Dermis microvascular lymphatic vessel endothelial cell (primary cell): Measurements from ENCODE around the gene ARID3A. TPM values are rescaled to one million over a fixed set of nuclear protein-coding genes. Genes with fewer than 3 reads are reported as not detected.
A peak's percentile ranks its signal among the peaks of the same experiment; 100 is the strongest.

Source experiments
- DNase-seq, 2 donors: peaks; one replicate each; pipeline versions ENCODE4 v3.0.0 to v3.0.0-alpha.2; 2010; ENCODE audit warnings: low read depth in 2 of 2
- total RNA-seq: library from RNA; depleted of rRNA; stranded (reverse); fragments of >200 nt; gene quantifications from 2 replicates; pipeline ENCODE4 v1.2.1, GENCODE V29; 2014

ARID3A gene
- total RNA-seq, 1 donor from 2014 or later: 4.2 TPM

DNA sequence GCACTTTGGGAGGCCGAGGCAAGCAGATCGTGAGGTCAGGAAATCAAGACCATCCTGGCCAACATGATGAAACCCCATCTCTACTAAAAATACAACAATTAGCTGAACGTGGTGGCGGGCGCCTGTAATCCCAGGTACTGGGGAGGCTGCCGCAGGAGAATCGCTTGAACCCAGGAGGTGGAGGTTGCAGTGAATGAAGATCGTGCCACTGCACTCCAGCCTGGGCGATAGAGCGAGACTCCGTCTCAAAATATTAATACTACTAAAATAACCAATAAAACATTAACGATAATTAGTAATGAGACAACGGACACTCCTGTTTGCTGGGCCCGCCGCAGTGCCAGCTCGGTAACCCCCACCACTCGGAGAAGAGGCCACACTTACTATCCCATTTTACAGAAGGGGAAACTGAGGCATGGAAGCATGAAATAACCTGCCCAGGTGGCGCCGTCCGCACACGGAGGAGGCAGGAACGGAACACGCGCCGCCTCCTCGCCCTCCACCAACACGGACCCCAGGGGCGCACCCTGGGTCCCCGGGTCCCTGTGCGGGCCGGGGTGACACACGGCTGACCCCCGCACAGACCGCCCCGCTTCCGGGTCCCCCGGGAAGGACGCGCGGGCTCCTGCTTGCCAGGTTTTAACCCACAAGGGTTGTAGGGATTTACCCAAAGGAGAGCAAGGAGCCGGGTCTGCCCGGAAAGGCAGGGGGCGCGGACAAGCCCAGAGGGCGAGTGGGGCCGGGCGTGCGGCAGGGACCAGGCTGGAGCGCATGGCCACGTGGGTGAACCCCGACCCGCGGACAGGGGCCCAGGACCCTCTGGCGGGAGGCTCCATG is 14.4 kb upstream of the ARID3A start:
- DNase-seq: no peak

DNA sequence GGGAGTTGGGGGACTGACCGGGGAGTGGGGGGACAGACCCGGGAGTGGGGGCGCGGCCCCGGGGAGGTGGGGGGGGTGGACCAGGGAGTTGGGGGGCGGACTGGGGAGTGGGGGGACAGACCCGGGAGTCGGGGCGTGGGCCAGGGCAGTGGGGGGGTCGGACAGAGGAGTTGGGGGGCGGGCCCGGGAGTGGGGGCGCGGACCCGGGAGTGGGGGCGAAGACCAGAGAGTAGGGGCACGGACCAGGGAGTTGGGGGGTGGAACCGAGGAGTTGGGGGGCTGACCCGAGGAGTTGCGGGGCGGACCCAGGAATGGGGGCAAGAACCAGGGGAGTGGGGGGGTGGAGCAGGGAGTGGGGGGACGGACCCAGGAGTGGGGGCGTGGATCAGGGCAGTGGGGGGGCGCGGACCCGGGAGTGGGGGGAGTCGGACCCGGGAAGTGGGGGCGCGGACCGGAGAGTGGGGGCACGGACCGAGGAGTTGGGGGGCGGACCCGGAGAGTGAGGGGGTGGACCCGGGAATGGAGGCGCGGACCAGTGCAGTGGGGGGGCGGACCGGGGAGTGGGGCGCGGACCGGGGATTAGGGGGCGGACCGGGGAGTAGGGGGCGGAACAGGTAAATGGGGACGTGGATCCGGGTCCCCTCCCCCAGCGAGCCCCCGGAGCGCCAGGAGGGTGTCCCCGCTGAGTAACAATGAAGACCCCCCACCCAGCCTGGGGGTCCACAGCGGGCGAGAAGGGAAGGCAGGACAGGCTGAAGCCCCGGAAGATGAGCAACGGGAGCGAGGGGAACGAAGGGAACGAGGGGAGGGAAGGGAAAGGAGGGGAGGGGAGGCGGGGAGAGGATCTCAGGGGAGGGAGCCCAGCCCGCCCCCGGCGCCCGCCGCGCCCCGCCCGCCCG is 13.4 kb upstream of the ARID3A start:
- DNase-seq: peak in 1 of 2 donors; percentile 38

DNA sequence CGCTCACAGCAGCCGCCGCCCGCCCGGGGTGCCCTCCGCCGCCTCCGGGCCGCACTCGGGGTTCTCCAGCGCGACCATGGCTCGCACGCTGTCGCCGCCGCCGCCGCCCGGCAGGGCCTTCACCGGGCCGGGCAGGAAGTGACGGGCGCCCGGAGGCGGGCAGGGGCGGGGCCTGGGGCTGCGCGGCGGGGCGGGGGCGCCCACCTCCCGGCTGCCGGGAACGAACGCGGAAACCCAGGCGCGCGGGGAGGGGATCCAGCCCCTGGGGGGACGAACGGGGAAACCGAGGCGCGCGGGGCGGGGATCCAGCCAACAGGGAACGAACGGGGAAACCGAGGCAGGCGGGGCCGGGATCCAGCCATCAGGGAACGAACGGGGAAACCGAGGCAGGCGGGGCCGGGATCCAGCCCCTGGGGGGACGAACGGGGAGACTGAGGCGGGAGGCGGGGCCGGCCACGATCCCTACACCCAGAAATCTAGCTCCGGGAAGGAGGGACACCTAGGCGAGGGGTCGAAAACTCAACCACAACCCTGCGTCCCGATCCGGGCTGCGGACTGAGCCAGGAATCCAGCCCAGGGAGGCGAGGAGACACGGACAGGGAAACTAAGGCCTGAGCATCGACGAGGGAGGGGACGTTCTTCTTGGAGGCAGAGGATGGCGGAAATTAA is 12.6 kb upstream of the ARID3A start, which contains the start of gene R3HDM4:
R3HDM4 (minus strand) TSS at position 140 of the 669 bp plus-strand sequence; CDS start at position 78, 62 bp downstream.
- peak; percentile 18 to 69 for DNase-seq

- no peak for DNase-seq
These were observed 9.1 kb upstream of the ARID3A start for GRCh38 chr19:916645-917322.

GRCh38 chr19:917323-918151 is 8.3 kb upstream of the ARID3A start, which contains the start of gene KISS1R:
TSS of gene KISS1R (plus strand) at chr19:917333. CDS start at chr19:917503, 170 bp downstream.
- peak in 1 of 2 donors; percentile 43 for DNase-seq

GRCh38 chr19:918152-918437 is 7.7 kb upstream of the ARID3A start:
- DNase-seq: no peak

DNA sequence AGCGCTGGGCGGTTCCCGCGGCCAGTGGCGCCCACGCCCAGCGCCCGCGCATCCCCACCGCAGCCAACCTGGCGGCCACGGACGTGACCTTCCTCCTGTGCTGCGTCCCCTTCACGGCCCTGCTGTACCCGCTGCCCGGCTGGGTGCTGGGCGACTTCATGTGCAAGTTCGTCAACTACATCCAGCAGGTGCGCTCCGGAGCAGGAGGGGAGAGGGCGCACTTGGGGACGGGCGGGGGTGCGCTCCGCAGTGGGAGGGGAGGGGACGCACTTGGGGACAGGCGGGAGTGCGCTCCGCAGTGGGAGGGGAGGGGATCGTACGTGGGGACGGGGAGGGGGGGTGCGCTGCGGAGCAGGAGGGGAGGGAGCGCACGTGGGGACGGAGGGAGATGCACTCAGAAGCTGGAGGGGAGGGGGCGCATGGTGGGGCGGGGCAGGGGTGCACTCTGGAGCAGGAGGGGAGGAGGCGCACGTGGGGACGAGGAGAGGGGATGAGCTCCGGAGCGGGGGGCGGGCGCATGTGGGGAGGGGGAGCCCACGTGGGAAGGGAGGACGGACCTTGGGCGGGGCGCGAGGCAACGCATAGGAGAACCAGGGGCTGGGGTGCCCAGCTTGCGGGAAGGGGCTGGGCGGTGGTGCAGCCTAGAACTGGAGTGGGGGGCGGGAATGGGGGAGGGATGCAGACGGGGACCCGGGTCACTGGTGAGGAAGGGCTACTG is 7.2 kb upstream of the ARID3A start:
- DNase-seq: no peak

- no peak for DNase-seq
These were observed 6.4 kb upstream of the ARID3A start for GRCh38 chr19:919199-920050.

DNA sequence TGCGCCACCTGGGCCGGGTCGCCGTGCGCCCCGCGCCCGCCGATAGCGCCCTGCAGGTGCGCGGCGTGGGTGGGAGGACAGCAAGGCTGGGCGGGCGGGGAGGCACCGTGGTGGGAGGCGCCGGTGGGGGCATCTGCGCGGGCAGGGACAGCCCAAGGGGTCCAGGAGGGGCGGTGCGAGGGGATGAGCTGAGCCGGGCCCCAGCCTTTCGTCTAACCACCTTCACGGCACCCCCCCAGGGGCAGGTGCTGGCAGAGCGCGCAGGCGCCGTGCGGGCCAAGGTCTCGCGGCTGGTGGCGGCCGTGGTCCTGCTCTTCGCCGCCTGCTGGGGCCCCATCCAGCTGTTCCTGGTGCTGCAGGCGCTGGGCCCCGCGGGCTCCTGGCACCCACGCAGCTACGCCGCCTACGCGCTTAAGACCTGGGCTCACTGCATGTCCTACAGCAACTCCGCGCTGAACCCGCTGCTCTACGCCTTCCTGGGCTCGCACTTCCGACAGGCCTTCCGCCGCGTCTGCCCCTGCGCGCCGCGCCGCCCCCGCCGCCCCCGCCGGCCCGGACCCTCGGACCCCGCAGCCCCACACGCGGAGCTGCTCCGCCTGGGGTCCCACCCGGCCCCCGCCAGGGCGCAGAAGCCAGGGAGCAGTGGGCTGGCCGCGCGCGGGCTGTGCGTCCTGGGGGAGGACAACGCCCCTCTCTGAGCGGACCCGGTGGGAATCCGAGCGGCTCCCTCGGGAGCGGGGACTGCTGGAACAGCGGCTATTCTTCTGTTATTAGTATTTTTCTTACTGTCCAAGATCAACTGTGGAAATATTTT is 5.6 kb upstream of the ARID3A start:
- no peak for DNase-seq

GRCh38 chr19:924553-925086 is 1.2 kb upstream of the ARID3A start:
- DNase-seq: no peak

GRCh38 chr19:925087-925525 is 729 bp upstream of the ARID3A start:
- peak in 1 of 2 donors; percentile 74 for DNase-seq

- no peak for DNase-seq
These were observed 421 bp downstream of the ARID3A start for GRCh38 chr19:926323-926588.

DNA sequence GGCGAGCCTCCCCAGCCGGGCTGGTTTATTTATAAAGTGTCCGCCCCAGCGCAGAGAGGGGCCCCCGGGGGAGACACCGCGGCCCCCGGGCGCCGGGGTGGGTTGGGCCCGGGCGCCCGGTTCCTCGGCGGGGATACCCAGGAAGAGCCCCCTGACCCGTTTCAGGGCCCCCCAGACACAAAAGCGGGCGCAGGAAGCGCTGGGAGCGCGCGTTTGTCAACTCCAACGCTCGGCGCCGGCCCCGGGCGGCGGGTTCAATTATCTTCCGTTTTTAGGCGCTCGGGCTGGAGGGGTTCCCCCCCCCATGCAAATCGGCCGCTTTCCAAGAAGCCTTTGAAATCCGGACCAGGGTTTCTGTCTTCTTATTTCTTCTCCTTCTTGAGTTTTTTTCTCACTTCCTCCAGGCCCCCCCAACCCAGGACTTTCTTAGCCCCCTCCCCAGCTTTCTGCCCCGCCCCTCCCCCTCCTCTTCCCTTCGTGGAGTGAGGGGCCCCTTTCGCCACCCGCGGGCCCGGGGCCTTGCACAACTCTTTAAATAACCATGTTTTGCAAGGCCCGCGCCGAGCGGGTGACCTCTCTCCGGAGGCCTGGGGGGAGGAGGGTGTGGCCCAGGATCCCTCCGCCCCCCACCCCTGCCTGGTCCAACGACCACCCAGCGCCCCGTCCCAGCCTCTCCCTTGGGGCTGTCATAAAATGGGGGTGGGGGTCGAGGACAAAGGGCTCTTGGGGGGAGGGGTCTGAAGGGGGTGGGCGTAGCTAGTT is 935 bp downstream of the ARID3A start:
- DNase-seq: no peak

- DNase-seq: no peak
These were observed 1.5 kb downstream of the ARID3A start for GRCh38 chr19:927351-927779.

DNA sequence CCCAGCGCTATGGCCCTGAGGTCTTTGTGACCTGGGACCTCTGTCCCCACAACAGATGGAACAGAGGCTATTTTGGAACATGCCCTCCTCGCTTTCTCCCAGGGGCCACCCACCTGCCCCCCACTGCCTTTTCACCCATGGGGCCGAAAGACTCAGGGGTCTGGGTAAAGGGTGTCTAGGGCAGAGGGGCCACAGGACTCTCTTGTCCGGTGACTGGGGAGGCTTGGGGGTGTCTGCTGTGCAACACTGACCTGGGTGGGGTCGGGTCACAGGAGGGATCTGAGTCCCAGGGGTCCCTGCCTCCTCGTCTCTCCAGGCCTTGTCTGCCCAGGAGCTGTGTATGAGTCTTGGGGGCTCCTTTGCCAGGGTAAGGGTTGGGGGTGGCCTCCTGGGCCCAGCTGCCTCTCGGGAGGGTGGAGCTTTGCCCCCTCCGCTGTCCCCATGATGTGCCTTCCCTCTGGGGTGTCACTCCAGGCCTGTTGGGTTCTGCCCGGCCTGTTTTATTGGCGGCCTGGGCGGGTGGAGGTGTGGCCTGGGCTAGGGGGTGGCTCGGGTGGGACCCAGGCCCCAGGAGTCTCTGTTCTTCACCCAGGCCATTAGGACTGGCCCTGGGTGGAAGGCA is 2.1 kb downstream of the ARID3A start:
- no peak for DNase-seq

GRCh38 chr19:928471-929202 is 2.8 kb downstream of the ARID3A start:
- no peak for DNase-seq
